DND-41 (cell line): Measurements from ENCODE around the gene KAT6B.

Experiments used
- ATAC-seq: fragments of 200-7000 bp; cut with Tn5 transposase; 3 replicates; pipeline ENCODE4 v1.9.1; 2021; ENCODE audit warnings: low read depth; ENCODE audit not compliant: insufficient read depth
- DNase-seq: peaks from one replicate; pipeline ENCODE4 v3.0.0-alpha.2; 2020
- H2AFZ ChIP-seq: 2 replicates; pipeline ENCODE4 v1.6.0; 2012; ENCODE audit warnings: low read depth, low read length
- H3K27ac ChIP-seq: 2 replicates; pipeline ENCODE4 v1.5.1; 2012; ENCODE audit warnings: low read length, inconsistent platforms
- H3K27me3 ChIP-seq: fragments of 200-600 bp; sonication (generic); 2 replicates; pipeline ENCODE4 v1.6.0; 2012; ENCODE audit warnings: low read length, mild to moderate bottlenecking, inconsistent platforms; ENCODE audit not compliant: insufficient read depth, poor library complexity
- H3K36me3 ChIP-seq: 2 replicates; pipeline ENCODE4 v1.5.1; 2012; ENCODE audit warnings: low read length, inconsistent platforms; ENCODE audit not compliant: insufficient read depth
- H3K4me1 ChIP-seq: 2 replicates; pipeline ENCODE4 v1.5.1; 2012; ENCODE audit warnings: mild to moderate bottlenecking, low read length; ENCODE audit not compliant: insufficient read depth
- H3K4me2 ChIP-seq: 2 replicates; pipeline ENCODE4 v1.6.0; 2012; ENCODE audit warnings: mild to moderate bottlenecking, moderate library complexity, low read length, inconsistent platforms; ENCODE audit not compliant: insufficient read depth
- H3K4me3 ChIP-seq, 2 experiments: fragments of 200-600 bp in 1 of 2; shearing (Covaris generic) in 1 of 2; 2 replicates each; pipeline ENCODE4 v1.5.1; 2012 to 2016; ENCODE audit warnings: inconsistent platforms in 2 of 2, low read length in 2 of 2, mild to moderate bottlenecking in 2 of 2, low read depth in 1 of 2, moderate library complexity in 1 of 2
- H3K79me2 ChIP-seq: 2 replicates; pipeline ENCODE4 v1.6.0; 2012; ENCODE audit warnings: low read length, inconsistent platforms; ENCODE audit not compliant: insufficient read depth
- H3K9ac ChIP-seq: 2 replicates; pipeline ENCODE4 v1.6.0; 2012; ENCODE audit warnings: low read depth, mild to moderate bottlenecking, inconsistent platforms, low read length, moderate library complexity
- H3K9me3 ChIP-seq: 2 replicates; pipeline ENCODE4 v1.5.1; 2012; ENCODE audit warnings: low read length, moderate library complexity, mild to moderate bottlenecking, inconsistent platforms; ENCODE audit not compliant: insufficient read depth, severe bottlenecking
- H4K20me1 ChIP-seq: 2 replicates; pipeline ENCODE4 v1.6.0; 2012; ENCODE audit warnings: low read length; ENCODE audit not compliant: insufficient read depth
- EZH2 ChIP-seq: IDR thresholded peaks from 3 replicates; pipeline ENCODE4 v1.6.1; 2012; ENCODE audit warnings: borderline replicate concordance, low read depth, mild to moderate bottlenecking, moderate library complexity, low read length, inconsistent platforms; ENCODE audit not compliant: severe bottlenecking
- TF ChIP-seq, protein P1 (sequence below): IDR thresholded peaks from 2 replicates; pipeline ENCODE4 v1.5.1; 2012; ENCODE audit warnings: borderline replicate concordance, low read length, moderate library complexity, mild to moderate bottlenecking; ENCODE audit not compliant: poor library complexity, severe bottlenecking; ENCODE audit errors: extremely low read depth

KAT6B gene

DNA sequence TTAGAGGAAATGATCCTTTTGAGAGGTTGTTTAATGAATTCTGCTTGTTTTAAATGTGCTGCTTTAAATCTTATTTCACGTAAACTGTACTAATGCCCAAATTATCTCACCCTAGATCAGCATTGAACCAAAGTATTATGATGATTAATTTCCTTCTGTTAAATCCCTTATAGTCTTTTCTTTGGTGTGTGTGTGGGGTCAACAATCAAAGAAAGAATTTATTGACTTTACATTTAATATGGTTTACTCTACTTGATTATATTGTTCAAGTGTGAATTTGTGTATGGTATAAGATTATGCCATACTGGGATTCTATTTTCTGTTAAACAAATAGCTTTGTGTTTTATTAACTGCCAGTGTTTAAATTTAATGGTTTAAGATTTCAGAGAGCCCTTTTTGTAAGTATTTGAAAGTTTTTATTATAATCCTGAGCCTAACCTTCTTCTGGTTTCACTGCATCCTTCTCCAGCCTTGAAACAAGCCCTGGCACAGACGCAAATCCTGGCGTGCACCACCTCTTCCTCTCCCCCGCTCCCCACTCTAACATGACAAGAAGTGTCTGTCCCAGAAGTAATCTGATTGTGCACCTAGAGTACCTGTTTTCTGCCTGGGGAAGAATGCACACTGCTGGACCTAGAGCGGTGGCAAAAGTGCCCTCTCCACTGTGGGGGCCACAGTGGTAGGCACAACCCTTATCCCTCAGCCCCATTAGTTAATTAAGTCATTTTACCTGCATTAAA is 70.6 kb downstream of the KAT6B start:
- peaks cover 11% of the 10 kb centered on the region for H3K4me1 ChIP-seq
- ATAC-seq (no peak), DNase-seq (no peak)
- peaks cover 11% of the 10 kb centered on the region; the same call in 1 of the 2 replicates for H4K20me1 ChIP-seq
- TF ChIP-seq, protein P1, sequence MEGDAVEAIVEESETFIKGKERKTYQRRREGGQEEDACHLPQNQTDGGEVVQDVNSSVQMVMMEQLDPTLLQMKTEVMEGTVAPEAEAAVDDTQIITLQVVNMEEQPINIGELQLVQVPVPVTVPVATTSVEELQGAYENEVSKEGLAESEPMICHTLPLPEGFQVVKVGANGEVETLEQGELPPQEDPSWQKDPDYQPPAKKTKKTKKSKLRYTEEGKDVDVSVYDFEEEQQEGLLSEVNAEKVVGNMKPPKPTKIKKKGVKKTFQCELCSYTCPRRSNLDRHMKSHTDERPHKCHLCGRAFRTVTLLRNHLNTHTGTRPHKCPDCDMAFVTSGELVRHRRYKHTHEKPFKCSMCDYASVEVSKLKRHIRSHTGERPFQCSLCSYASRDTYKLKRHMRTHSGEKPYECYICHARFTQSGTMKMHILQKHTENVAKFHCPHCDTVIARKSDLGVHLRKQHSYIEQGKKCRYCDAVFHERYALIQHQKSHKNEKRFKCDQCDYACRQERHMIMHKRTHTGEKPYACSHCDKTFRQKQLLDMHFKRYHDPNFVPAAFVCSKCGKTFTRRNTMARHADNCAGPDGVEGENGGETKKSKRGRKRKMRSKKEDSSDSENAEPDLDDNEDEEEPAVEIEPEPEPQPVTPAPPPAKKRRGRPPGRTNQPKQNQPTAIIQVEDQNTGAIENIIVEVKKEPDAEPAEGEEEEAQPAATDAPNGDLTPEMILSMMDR = no peak
- no peak for TF ChIP-seq EZH2
- H3K4me2 ChIP-seq = no peak overlapping the region
- peaks cover 13% of the 10 kb centered on the region for H3K79me2 ChIP-seq
- no peak overlapping the region for H3K4me3 ChIP-seq
- no peak overlapping the region for H3K9ac ChIP-seq
- no peaks in the 10 kb centered on the region for H3K27me3 ChIP-seq
- H2AFZ ChIP-seq = no peak overlapping the region
- H3K27ac ChIP-seq = no peak overlapping the region
- H3K36me3 ChIP-seq = no peaks in the 10 kb centered on the region
- no peaks in the 10 kb centered on the region for H3K9me3 ChIP-seq

DNA sequence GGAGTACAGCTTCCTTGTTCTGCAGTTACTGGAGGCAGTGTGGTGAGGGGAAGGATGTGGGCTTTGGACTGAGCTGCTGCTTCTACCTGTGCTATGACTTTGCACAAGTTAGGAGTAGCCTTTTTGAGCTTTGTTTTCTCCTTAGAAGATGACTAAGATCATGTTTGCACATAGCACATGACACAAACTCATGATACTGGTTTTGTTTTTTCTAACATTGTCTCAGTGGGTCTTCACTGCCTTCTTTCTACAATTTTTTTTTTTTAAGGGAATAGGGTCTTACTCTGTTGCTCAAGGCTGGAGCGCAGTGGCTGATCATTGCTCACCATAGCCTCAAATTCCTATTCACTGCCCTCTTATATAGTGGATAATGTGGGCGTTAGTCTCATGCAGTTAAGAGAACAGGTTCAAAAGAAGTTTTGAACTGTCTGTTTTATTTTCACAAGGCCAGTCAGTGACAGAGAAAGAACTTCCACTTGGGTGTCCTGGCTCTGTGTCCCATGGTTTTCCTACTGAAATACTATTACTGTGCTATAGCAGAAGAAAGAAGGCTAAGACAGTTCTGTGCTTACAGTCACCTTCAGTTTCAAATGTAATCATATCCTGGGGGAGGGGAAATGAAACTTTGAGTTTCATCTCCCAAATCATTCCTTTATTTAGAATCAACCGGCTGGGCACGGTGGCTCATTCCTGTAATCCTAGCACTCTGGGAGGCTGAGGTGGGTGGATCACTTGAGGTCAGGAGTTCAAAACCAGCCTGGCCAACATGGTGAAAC is 72.0 kb downstream of the KAT6B start:
- H3K27ac ChIP-seq = no peak overlapping the region
- no peak overlapping the region for H2AFZ ChIP-seq
- H3K4me2 ChIP-seq = no peak overlapping the region
- H3K4me3 ChIP-seq = no peak overlapping the region
- peaks cover 12% of the 10 kb centered on the region; the same call in 1 of the 2 replicates for H4K20me1 ChIP-seq
- peak; percentile 79 for ATAC-seq
- H3K9me3 ChIP-seq = no peaks in the 10 kb centered on the region
- peaks cover 21% of the 10 kb centered on the region for H3K79me2 ChIP-seq
- peak; percentile 28 for DNase-seq
- H3K9ac ChIP-seq = no peak overlapping the region
- no peaks in the 10 kb centered on the region for H3K27me3 ChIP-seq
- H3K36me3 ChIP-seq = no peaks in the 10 kb centered on the region
- peaks cover 11% of the 10 kb centered on the region for H3K4me1 ChIP-seq
- TF ChIP-seq, protein P1 = no peak
- TF ChIP-seq EZH2 = no peak

DNA sequence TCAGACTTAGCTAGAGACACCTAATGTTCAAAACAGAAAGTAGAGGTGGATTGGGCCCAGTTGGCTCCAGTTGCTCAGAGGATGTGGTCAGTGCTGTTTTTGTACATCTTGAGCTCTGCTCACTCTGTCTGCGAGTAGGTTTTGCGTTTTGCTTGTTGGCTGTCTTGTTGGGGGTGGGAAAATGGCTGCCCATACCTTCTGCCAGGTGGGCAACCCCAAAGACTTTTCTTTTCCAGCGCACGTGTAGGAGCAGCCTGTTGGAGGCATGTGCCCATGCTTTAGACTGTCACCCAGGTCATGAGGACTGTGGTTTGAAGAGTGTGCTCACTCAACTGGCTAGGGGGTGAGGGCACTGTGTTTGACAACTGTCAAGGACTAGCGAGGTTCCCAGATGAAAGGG is 73.9 kb downstream of the KAT6B start:
- Histone ChIP-seq H4K20me1 (peaks cover 20% of the 10 kb centered on the region; the same call in 1 of the 2 replicates), H3K27ac (no peak overlapping the region; the same call in 1 of the 2 replicates), H3K4me3 (no peak overlapping the region), H3K36me3 (no peaks in the 10 kb centered on the region), H3K9ac (no peak overlapping the region), H2AFZ (no peak overlapping the region), H3K27me3 (no peaks in the 10 kb centered on the region), H3K4me2 (no peak overlapping the region), H3K9me3 (no peaks in the 10 kb centered on the region), H3K4me1 (peaks cover 11% of the 10 kb centered on the region), H3K79me2 (peaks cover 28% of the 10 kb centered on the region)
- DNase-seq (peak; percentile 41), ATAC-seq (peak; percentile 77)
- TF ChIP-seq, protein P1 = no peak
- no peak for TF ChIP-seq EZH2
